Measurements from ENCODE around the gene CYSTM1.

Gene CYSTM1

DNA sequence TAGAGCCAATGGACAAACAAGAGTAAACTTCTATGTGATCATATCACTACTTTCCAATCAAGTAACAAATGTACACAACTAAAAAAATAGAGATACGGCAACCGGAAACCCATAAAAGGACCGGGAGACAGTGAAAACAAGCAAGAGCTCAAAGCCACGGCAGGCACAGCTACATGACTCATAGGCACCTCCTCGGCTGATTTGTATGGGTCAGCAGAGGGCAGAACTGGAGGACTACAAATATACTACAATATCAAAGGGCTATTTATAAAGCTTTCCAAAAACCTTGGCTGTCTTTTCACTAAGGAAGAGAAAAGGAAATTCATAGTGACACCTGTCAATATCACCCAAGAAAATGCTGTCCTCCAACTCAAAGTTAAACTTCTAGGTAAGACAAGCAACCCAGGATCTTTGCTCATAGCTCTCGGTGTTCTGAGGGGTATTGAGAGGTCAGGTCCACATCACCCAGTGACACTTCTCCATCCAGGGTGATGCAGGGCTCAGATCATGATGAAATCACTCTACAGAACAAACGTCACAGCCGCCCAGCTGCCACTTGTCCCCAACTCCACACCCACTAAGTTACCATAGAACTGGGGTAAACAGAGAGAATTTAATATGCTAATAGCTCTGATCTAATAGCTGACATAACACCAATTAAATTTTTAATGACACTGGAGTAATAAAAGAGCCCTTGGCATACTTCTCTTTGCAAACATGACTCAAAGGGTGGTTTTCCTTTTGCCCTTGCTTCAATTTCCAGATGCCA lies 86.6 kb downstream of the CYSTM1 start:
- no peak for DNase-seq

DNA sequence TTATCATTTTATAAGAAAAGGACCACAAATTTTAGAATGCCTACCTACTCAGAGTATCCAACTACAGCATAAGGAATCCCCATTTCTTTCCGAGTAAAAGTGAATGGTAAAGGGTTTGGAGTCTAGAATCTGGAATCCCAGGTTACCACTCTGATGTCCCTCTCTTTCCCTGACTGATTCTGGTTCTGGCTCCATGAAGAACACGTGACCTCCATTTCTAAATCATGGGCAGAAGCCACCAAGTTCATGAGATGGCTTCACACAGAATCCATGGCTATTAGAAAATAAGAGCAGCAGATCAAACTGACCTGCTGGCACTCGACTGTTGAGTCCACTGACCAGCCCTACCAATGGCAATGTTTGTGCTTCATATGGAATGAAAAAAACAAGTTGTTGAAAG lies 87.2 kb downstream of the CYSTM1 start:
- DNase-seq = no peak

GRCh38 chr5:140262839-140263238 lies 87.9 kb downstream of the CYSTM1 start:
- DNase-seq = no peak

GRCh38 chr5:140265845-140266244 lies 90.9 kb downstream of the CYSTM1 start:
- DNase-seq = no peak

- no peak for DNase-seq
Measured at GRCh38 chr5:140266471-140267200, 91.6 kb downstream of the CYSTM1 start.

DNA sequence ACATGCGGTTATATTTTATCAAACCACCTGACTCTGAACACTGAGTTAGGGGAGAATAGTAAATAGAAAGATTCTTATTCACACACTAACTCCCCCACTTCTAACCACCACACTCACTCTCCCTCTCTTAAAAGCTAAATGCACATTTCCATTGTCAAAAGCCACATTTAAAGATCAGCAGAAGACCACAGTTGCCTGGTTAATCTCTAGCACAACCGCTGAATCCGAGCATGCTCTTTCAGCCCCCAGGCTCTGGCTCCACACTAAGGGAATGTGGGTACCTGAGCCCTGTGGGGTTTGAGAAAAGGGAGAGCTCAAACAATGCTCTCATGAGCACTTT lies 92.2 kb downstream of the CYSTM1 start:
- DNase-seq = no peak

GRCh38 chr5:140267559-140268018 lies 92.6 kb downstream of the CYSTM1 start:
- DNase-seq = no peak

DNA sequence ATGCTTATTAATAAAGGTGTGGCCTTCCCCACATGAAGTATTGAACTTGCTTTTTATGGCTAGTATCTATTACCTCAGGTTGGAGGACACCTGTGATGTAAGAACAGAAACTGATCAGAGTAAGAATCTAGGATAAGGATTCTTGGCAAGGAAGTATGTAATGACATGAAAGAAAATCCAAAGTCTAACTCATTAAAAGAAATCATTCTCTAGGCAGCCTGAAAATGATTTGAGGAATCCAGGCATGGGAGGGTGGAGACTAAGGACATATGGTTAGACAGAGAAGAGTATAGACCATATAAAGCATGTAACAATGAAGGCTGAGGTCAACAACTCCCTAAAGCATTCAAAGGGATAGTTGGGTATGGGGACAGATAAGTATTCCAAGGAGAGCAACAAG lies 95.0 kb downstream of the CYSTM1 start:
- no peak for DNase-seq

GRCh38 chr5:140273401-140273877 lies 98.5 kb downstream of the CYSTM1 start:
- no peak for DNase-seq

DNA sequence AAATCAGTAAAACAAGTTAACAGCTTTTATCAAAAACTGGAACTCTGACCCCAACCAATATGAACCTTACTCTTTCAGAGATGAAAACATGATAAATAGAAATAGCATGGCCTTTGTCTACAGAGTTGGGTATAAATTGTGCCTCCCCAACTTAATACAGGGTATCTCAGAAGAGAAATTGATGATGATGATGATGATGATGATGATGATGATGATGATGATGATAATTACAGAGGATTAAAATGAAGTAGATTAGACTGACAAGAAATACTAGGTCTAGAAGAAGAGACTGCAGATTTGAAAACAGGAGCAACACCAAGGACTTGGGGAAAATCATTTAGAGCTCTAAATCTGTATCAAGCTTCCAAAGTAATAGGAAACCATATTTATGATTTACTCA lies 100.8 kb downstream of the CYSTM1 start:
- no peak for DNase-seq

DNA sequence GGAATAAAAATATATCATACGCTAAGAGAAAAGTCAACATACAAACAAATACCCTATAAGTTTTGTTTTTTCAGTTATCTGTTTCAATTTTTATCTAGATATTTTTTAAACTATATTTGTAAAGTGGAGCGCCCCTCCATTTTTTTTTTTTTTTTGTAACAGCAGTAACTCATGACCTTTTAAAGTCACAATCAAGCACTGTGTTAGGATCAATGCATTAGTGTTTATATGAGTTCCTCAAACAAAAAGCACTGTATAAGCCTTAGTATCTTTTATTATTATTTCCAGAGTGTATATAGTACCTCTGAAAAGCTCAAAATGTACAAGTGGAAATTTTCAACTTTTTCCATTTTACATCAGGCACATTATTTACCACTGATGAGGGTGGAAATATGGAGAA lies 107.3 kb downstream of the CYSTM1 start:
- DNase-seq = no peak

GRCh38 chr5:140284013-140284412 lies 109.0 kb downstream of the CYSTM1 start:
- no peak for DNase-seq

GRCh38 chr5:140286424-140286823 lies 111.4 kb downstream of the CYSTM1 start:
- no peak for DNase-seq

- DNase-seq = no peak
Measured at GRCh38 chr5:140287801-140288521, 113.0 kb downstream of the CYSTM1 start.

DNA sequence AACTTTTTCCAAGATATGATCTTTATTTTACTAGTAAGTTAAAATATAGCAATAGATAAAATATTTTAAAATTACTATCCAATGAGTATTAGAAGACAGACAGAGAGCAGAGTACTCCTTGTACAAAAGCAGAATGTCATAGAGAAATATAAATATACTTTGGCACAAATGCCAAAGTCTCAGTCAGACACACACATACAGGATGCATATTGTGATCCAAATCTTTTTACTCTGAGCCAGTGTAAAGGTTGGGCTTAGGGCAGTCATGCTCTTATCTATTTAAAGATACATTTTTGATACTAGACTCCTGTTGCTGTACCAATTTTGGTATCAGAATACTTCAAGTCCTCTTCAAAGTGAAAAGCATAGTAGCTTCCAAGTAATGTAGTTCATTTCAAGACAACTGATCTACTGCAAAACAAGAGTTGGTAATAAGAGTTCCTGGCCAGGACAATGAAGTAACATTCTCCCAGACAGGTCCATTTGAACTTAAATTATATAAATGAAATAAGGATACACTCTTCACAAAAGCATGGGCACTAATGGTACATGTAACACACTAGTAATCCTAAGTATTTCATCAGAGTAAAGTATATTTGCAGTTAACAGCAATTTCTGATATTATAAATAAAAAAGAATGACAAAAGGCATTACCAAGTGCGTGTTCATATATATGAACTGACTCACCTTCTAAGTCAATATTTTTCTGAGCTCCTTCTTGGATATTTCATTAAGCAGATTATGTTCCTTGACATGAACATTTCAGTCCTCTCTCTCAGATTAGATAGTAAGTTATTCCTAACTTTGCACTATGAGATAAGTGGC lies 117.4 kb downstream of the CYSTM1 start:
- DNase-seq = no peak

All from NCI-H82 (cell line).